GM12891 (cell line): ENCODE data around the gene STK10.

ENCODE experiments used
- PAX5 ChIP-seq: IDR thresholded peaks from 2 replicates; pipeline ENCODE4 v1.6.1; 2011; ENCODE audit warnings: low read length, moderate library complexity, mild to moderate bottlenecking; ENCODE audit not compliant: insufficient read depth, severe bottlenecking
- POLR2A ChIP-seq: IDR thresholded peaks from 2 replicates; pipeline ENCODE4 v1.6.1; 2011; ENCODE audit warnings: low read depth, low read length, control low read depth
- POLR2AphosphoS5 ChIP-seq: IDR thresholded peaks from 2 replicates; pipeline ENCODE4 v1.6.1; 2011; ENCODE audit warnings: low read depth, low read length, control low read depth
- TAF1 ChIP-seq: IDR thresholded peaks from 2 replicates; pipeline ENCODE4 v1.6.1; 2011; ENCODE audit warnings: low read depth, low read length, control low read depth

DNA sequence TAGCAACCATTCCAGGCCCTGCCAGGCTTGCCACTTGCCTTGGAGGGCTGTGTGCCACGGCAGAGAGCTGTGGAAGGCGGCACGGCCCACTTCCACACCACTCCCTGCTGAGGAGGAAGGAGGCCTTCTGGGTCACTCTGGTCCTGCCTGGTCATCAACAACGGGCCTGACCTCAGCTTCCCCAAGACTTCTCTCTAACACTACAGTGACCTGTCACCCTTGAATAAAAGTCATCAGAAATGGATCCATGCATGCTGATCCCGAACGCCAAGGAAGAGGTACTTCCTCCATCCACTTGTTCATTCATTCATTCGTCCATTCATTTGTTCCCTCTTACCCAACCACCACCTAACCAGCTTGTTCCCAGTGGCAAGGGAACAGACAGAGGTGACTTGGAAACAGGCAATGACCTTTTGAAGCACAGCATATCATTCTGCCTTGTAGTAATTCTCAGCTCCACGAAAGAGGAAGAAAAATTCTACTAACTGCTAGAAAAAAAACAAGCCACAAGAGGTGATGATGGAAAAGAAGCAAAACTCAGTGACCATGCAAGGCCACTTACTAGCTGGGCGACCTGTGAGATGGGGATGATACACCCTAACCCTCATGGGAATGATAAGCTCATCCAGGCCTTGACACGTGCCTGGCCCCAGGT lies 58.6 kb downstream of the STK10 start:
- TF ChIP-seq POLR2AphosphoS5 (no peak), TAF1 (no peak), PAX5 (no peak), POLR2A (no peak)
